Stromal cell of bone marrow (primary cell): ENCODE measurements around the gene CAMK1G.

ENCODE experiments used
- DNase-seq: peaks from one replicate; pipeline ENCODE4 v3.0.0-alpha.2; 2012; ENCODE audit warnings: low read depth

The CAMK1G gene

DNA sequence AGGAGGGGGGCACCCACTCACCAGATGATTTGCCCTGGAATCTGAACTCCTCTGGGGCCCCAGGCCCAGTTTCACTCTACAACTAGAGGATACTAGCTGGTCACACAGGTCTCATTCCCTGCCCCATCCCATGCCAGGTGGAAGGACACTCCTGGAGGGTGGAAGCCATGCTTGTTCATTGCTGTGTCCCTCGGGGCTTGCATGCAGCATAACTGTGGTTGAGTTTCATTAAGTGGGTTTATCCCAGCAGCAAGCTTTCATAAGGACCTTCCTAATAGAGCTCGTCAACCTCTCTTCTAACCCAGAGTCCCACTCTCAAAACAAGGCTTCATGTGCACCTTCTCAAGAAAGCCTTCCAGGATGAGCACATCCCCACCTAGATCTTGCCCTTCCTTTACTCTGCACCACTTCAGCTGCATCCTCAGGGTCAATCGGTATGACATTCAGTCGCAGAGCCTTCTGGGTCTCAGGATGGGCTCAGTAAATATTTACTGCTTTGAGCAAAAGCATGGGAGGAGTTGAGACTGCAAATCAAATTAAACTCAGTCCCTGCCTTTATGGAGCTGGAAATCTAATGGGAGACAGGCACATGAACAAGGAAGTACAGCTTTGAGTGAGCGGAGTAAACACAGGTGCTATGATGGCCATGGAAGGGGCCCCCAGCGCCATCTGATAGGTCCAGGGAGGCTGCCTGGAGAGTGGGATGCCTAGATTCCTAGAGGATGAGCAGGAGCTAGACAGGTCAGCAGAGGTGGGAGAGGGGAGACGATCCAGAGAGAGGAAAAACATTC, 36.4 kb downstream of the CAMK1G start:
- DNase-seq = no peak

- DNase-seq = no peak
Observed at GRCh38 chr1:209620487-209620884, 37.0 kb downstream of the CAMK1G start.

- no peak for DNase-seq
Observed at GRCh38 chr1:209621286-209621685, 37.8 kb downstream of the CAMK1G start.

- DNase-seq = no peak
Observed at GRCh38 chr1:209621741-209622655, 38.5 kb downstream of the CAMK1G start.

DNA sequence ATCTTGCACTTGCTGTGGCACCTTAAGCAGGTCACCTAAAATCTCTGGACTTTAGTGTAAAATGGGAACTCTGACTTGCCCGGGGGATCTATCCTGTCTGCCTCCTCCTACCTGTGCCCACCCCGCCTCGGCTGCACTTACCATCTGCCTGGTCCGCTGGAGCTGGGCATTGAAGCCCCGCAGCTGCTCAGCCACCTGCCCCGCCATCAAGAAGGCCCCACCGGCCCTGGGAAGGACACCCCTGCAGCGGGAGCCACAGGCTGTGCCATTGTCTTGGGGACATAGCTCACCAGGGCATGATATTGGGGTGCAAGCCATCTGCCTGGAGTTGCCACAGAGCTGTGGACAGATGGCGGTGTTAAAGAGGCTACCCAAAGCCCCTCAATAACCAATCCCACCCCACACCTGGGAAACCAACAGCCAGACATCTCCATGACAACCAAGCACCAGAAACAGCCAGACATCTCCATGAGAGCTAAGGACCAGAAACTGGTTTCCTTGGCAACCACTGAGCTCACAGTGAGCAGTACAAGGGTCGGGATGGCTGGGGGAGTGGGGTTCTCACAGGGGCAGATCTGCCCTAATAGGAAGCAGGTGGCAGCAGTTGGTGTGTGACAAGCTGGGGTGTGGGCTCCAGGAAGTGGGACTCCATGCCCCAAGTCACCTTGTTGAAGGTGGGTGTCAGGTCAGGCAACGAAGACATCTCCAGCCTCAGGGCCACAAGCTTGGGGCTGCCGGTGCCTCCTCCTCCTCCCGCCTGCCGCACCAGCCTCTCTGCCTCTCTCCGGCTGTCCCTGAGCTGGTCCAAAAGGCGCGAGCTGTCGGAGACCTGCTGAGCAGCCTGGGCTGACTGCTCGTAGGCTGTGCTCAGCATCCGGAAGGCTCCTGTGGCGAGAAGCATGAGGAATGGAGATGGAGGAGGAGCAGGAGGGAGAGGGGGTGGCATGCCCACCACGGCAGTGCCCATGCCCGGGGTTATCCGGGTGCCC, 39.6 kb downstream of the CAMK1G start:
- DNase-seq = no peak

- no peak for DNase-seq
Observed at GRCh38 chr1:209624558-209625549, 41.3 kb downstream of the CAMK1G start.

GRCh38 chr1:209625791-209626285, 42.3 kb downstream of the CAMK1G start:
- no peak for DNase-seq

DNA sequence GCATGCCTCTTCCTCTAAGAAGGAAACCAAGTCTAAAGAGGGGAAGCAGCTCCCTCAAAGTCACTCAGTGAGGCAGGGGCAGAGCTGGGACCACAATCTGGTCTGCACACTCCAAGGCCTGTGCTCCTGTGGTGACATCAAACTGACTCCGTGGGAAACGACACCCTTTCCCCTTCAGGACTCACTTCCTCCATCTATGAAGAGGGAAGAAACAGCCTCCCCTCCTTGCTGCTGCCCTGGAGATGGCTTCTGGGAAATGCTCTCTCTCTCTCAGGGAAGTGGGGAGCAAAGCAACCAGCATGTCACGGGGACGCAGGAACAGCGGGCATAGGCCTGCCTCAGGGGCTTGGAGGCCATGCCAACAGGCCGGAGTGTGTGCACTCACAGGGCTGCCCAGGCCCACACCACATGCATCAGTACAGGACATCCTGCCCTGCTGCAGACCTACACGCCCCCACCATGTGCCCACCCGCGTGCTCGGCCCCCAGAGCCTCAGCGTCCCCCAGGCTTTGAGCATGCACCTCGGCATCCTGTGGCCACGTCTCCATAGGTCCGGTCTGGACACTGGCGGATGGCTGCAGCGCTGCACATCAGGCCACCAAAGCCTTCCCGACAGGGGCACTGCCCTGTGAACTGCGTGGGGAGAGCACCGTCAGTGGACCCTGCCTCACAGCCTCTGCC, 43.0 kb downstream of the CAMK1G start:
- DNase-seq = no peak

DNA sequence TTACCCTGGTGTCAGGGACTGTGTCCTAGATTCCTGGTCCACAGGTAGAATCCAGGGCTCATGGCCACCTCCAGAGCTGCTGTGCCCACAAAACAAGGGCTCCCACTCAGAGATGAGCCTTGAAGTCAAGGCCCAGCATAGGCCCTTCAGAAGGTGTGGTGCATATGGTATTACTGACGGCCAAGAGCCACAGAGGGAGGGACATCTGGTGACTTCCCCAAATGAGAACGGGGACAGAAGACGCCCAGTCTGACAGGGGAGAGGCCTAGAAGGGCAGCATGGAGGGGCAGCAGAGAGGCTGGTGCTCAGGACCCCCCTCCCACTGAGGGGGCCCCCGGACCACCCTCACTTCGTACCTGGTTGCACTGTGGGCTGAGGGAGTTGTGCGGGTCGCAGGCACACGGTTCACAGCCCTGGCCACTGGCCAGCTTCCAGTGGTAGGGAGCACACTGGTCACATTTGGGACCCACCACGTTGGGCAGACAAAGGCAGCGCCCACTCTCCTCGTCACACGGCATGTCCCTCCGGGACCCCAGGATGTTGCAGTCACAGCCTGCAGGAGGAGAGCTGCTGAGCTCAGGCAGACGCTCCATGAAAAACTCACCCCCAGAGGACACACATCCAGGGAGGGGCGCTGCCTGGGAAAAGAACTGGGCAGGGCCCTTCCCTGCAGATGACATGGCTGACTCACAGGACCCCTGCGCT, 43.7 kb downstream of the CAMK1G start:
- no peak for DNase-seq

DNA sequence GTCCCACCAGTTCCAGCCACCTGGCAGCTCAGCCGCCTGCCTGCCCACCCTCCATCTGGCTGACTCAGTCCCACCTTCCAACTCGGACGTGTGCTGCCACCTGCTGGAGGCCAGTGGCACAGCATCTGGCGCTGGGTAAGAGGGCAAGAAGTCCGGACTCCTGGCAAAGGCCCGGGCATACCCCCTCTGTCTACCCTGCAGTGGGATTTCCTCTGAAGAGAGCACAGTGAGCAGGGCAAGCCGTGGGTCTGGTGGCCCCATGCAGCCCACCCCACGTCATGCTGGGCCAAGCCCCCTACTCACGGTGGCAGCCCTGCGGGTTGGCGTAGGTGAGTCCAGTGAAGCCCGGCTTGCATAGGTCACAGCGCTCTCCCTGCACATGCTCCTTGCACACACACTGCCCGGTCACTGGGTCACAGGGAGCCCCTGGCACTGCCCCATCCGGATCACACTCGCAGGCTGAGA, 44.2 kb downstream of the CAMK1G start:
- DNase-seq = no peak

- no peak for DNase-seq
Observed at GRCh38 chr1:209628618-209629299, 45.2 kb downstream of the CAMK1G start.

DNA sequence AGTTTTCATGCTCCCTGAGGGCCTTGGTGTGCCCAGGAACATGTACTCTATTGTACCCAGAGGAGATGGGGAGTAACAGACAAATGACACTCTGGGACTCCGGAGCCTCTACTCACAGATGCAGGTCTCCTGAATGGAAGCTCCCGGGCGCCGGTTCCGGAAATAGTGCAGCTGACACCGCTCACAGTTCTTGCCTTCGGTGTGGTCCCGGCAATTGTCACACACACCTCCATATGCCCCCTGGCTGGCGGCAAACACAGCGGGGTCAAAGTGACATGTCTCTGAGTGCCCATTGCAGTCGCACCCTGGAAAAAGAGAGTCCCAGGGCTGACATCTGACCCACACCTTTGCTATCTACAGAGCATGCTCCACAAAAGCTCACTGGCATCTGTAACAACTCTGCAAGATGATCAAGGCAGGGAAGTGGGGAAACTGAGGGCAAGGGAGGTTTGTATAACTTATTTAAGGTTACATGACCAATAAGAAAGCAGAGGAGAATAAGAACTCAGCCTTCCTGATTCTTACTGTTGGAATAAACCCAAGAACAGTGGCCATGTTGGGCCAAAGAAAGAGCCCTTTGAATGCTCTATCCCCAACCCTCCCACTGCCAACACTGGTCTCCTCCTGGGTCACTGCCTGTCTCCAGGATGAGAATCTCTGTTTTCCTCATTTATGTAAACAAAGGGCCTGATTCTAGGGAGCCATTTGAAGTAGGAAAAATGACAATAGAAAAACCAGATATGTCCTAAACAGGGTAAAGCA, 46.3 kb downstream of the CAMK1G start:
- DNase-seq = no peak

GRCh38 chr1:209630383-209631225, 47.1 kb downstream of the CAMK1G start:
- DNase-seq = no peak

DNA sequence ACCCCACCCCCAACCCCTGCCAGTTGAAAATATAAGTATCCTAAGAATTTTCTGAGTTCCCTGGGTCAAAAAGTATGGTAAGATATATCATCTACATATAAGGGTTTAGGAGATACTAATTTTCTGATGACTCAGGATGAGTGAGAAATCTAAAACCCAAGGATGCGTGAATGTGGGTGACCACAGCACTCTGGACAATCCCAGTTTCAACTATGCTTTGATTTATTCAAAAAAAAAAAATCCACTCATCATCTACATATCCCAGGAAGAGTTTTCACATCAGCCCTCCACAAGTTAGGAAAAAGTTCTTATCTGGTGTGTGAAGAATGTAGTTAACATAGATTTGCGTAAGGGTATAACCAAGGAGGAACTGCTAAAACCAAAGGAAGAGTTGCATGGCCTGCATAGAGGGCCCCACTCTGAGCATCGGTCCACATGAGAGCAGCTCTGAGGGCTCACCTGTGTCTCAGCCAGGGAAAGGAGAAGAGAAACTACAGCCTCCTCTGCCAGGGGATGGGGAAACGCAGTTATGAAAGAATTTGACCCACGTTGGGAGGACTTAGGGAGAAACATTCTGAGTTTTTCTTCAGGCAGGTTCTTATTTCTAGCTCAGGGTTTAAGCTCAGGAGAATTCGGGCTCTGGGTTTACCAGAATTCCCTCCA, 50.0 kb downstream of the CAMK1G start:
- no peak for DNase-seq

DNA sequence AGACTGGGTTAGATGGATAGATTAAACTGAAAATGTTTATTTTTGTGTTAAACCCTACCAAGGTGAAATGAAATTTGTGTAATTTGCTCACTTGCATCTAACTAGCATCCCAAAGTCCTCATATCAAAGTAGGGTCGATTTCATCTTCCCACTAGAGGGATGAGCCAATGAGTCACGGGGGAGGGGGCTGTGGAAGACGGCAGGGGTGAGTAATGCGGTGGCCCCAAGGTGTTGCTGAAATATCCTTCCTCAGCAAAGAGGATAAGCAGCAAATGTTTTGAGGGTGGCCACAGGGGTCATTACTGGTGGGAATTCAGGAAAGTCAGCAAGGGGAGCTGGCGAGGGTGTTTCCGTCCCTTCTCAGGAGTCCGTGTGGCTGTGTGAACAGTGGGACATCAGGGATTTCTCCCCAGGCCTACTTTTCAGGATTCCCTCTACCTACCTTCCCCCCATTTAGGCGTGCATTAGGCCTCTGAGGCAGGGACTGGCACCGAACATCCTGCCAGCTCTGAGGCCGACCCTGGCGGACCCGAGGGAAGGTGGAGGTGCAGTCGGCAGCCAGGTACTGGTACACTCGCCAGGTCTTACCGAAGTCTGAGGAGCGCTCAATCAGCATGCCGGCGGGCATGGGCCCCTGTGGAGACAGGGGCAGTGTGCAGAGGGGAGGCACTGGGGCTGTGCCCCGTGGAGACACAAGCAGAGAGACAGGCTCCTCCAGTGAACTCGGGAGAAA, 50.7 kb downstream of the CAMK1G start:
- no peak for DNase-seq

- DNase-seq = no peak
Observed at GRCh38 chr1:209635850-209636249, 52.3 kb downstream of the CAMK1G start.
